GM21515 (cell line): Measurements from ENCODE around the gene MYL10.

ENCODE experiments used
- ATAC-seq: cut with Tn5 transposase; IDR thresholded peaks from one replicate; pipeline ENCODE4 v1.9.1; 2021; ENCODE audit not compliant: unreplicated experiment

The MYL10 gene

GRCh38 chr7:101575721-101576120 lies 53.4 kb downstream of the MYL10 start:
- ATAC-seq = no peak

GRCh38 chr7:101575168-101575567 lies 53.9 kb downstream of the MYL10 start:
- no peak for ATAC-seq

GRCh38 chr7:101572156-101572555 lies 56.9 kb downstream of the MYL10 start:
- ATAC-seq = no peak

GRCh38 chr7:101567230-101567629 lies 61.9 kb downstream of the MYL10 start:
- ATAC-seq = no peak

- no peak for ATAC-seq
Measured at GRCh38 chr7:101565601-101566209, 63.4 kb downstream of the MYL10 start.

- no peak for ATAC-seq
Measured at GRCh38 chr7:101564778-101565211, 64.3 kb downstream of the MYL10 start.

- no peak for ATAC-seq
Measured at GRCh38 chr7:101563943-101564777, 64.9 kb downstream of the MYL10 start.
